GM12892 (cell line): Measurements from ENCODE around the gene IGF2BP1.
A peak's percentile ranks its signal among the peaks of the same experiment; 100 is the strongest.
"Not testable (repeated sequence)": the region's sequence is repeated elsewhere in the genome, so short reads cannot be mapped to it uniquely, and the experiment has no call there.

Source experiments
- DNase-seq: peaks from one replicate; pipeline ENCODE4 v3.0.0; 2011; ENCODE audit not compliant: insufficient read length
- FAIRE-seq: peaks from 2 replicates; lab custom pipeline; 2011; peaks lifted over from hg19 to GRCh38; lab: Jason Lieb, UNC
- POLR2A ChIP-seq: IDR thresholded peaks from 2 replicates; pipeline ENCODE4 v1.6.1; 2011; ENCODE audit warnings: low read depth, low read length, control low read depth
- POLR2AphosphoS5 ChIP-seq: IDR thresholded peaks from 2 replicates; pipeline ENCODE4 v1.6.1; 2011; ENCODE audit warnings: low read depth, low read length, control low read depth
- TAF1 ChIP-seq: IDR thresholded peaks from 2 replicates; pipeline ENCODE4 v1.6.1; 2011; ENCODE audit warnings: low read depth, mild to moderate bottlenecking, control low read depth, low read length, borderline replicate concordance

The IGF2BP1 gene

DNA sequence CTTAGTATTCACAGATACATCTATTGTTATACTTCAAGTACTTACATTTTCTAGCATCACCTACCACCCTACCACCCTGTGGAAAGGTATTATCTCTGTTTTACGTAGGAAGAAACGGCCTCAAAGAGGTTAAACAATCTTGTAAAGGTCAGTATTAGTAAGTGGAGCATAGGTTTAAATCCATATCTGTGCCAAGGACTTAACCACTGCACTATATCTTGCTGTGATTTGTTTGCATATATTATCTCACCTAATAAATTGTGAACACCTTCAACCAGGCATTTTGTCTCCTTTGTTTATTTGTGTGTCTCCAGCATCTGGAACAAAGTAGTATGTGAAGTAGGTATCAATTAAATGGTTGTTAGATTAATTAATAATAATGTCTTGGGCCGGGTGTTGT is 27.3 kb downstream of the IGF2BP1 start:
- no peak for FAIRE-seq

DNA sequence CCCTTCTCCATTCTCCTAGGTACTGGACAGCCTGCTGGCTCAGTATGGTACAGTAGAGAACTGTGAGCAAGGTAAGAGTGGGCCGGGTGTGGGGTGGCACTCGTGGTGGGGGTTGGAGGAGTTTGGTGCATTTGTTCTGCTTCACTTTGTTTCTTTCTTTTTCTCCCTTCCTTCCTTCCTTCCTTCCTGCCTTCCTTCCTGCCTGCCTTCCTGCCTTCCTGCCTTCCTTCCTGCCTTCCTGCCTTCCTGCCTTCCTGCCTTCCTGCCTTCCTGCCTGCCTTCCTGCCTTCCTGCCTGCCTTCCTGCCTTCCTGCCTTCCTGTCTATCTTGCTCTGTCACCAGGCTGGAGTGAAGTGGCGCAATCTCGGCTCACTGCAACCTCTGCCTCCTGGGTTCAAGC is 29.3 kb downstream of the IGF2BP1 start:
- DNase-seq, FAIRE-seq: not testable (repeated sequence)

More for the DNA sequence above, 27.3 kb downstream of the IGF2BP1 start:
- DNase-seq = no peak
- TF ChIP-seq POLR2A (no peak), POLR2AphosphoS5 (no peak), TAF1 (no peak)

DNA sequence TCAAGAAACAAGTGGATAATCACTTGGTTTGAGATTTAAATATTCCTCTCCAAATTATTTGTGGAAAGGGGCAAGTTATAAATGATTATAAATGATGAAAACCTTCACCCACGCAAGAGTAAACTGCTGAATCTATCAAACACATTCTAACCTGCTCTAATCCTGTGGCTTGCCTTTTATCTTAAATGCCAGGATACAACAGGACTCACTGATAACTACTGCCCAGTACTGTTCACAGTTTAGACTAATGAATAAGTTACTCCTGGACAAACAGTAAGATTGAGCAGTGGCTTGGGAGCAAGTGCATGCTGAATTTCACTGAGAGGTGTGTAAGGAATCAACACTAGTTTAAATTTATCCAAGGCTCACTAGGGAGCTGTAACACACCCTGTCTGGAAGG is 31.1 kb downstream of the IGF2BP1 start:
- TF ChIP-seq TAF1 (no peak), POLR2AphosphoS5 (no peak), POLR2A (no peak)
- DNase-seq (no peak), FAIRE-seq (no peak)

DNA sequence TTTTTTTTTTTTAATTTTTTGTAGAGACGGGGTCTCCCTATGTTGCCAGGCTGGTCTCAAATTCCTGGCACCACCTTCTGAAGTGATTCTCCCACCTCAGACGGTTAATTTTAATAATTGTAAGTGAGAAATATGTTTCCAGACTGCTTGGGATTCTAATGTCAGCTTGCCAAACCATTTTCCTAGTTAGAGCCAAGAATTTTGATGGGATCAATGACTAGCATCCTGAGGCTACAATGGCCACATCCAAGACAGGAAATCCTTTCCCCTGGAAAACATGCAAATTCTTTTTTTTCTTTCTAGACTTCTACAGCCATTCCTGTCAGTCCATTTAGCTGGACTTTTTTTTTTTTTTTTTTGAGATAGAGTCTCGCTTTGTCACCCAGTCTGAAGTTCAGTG is 32.6 kb downstream of the IGF2BP1 start:
- DNase-seq (no peak), FAIRE-seq (no peak)
- TF ChIP-seq POLR2A (no peak), TAF1 (no peak), POLR2AphosphoS5 (no peak)

DNA sequence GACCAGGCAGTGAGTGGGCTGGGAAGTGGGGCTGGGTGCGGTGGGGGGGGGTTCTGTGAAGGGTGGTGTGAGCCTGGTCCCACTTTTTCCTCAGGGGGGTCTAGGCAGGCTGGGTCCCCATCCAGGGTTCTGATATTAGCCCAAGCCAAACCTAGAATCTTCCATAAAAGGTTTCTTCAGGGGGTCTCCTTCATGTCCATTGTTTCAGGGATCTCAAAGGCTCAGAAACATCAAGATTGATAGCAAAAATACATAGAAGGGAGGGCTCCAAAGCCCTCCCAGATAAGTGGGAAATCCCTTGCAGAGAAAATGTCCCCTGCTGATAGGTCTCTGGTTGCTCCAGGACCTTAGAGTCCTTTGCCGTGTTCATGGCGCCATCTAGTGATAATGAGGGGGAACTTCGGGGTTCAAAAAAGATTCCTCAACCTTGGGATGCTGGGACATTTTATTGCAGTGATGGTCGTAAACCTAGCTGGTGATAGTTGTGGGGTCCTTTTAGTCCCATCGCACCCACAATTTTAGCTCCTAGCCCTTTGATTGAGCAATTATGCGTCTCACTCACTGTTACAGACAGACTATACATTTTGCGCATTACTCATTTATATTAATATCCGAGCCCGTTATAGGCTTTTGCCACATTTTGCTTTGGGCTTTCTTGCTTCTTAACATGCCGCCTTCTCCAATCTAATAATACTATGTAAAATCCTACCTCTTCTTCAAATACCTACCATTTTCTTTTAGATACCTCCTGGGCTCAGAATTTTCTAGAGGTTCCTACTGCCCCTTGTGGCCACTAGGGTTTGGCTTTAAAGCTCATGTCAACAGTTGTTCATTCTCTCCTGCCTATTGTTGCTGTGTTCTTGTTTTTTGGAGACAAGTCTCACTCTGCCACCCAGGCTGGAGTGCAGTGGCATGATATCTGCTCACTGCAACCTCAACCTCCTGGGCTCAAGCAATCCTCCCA is 35.1 kb downstream of the IGF2BP1 start:
- DNase-seq = peak; percentile 64
- FAIRE-seq = peak; percentile 81
- no peak for TF ChIP-seq POLR2AphosphoS5
- TF ChIP-seq POLR2A = no peak
- TF ChIP-seq TAF1 = no peak

DNA sequence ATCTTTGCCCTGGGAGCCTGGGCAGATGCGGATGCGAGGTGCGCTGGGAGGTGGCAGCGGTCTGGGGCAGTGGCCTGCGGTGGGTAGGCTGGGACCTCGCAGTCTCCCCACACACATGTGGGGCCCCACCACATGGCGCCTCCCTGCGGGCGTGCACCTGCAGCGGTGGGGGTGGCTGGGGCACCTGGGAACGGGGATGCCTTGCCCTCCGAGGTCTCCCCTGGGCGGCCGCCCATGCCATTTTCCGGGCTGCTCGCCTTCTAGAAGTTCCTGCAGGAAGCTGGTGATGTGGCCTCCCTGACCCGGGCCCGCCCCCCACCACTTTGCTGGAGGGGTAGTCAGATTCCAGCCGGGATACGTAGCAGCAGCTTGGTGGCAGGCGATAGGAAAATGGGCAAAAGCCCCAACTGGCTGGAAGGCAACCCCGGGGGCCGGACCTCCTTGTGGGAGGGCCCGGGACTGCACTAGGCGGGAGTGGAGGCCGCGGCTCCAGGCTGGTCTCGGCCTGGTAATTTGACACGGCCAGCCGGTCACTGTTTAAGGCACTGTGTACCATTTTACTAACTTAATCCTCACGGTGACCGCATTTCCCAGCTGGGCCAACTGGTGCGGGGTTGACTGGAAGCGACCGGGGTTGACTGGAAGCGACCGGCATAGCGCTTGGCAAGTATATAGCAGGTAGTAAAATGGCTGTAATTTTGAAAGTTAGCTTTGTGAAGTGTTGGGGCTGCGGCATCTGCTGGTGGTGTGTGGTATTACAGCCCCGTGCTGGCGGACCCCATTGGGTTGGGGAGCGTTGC is 38.5 kb downstream of the IGF2BP1 start:
- peak; percentile 49 for DNase-seq
- FAIRE-seq = no peak
- no peak for TF ChIP-seq POLR2AphosphoS5
- no peak for TF ChIP-seq POLR2A
- TF ChIP-seq TAF1 = no peak

DNA sequence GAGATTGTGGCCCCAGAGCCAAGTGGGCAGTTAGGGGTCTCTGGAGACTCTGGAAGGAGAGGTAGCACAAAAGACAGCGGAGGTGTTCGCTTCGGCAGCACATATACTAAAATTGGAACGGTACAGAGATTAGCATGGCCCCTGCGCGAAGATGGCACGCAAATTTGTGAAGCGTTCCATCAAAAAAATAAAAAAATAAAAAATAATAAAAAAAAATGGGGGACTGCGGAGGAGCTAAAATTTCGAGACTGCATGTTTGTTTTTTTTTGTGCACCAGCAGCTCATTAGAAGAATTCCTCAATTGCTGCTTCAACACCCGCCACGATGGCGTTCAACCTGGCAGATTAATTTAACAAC is 39.1 kb downstream of the IGF2BP1 start:
- FAIRE-seq (no peak), DNase-seq (no peak)
- TF ChIP-seq TAF1 (no peak), POLR2AphosphoS5 (no peak), POLR2A (no peak)

DNA sequence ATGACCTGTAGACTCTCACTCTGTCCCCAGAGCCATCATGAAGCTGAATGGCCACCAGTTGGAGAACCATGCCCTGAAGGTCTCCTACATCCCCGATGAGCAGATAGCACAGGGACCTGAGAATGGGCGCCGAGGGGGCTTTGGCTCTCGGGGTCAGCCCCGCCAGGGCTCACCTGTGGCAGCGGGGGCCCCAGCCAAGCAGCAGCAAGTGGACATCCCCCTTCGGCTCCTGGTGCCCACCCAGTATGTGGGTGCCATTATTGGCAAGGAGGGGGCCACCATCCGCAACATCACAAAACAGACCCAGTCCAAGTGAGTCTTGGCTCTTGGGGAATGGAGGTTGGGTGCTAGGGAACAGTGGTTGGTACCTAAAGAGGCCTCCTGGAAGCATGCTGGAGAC is 41.0 kb downstream of the IGF2BP1 start:
- FAIRE-seq (no peak), DNase-seq (no peak)
- no peak for TF ChIP-seq POLR2A
- TF ChIP-seq TAF1 = no peak
- TF ChIP-seq POLR2AphosphoS5 = no peak

DNA sequence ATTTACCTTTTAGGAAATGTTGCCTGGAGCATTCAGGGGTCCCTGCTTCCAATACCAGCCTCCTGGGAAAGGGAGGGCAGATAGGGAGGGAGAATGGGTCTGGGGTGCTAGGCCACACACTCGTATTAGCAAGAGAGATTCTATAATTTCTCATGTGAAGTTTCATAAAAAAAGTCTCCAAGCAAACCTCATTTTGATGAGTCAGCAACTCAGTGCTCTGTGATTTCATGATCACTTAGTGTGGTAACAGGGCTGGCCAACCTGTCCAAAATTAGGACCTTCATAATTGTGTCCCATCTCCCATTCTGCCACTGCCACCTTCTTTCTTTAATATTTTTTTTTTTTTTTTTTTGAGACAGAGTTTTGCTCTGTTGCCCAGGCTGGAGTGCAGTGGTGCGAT is 41.4 kb downstream of the IGF2BP1 start:
- no peak for DNase-seq
- TF ChIP-seq TAF1 (no peak), POLR2A (no peak), POLR2AphosphoS5 (no peak)
- no peak for FAIRE-seq

DNA sequence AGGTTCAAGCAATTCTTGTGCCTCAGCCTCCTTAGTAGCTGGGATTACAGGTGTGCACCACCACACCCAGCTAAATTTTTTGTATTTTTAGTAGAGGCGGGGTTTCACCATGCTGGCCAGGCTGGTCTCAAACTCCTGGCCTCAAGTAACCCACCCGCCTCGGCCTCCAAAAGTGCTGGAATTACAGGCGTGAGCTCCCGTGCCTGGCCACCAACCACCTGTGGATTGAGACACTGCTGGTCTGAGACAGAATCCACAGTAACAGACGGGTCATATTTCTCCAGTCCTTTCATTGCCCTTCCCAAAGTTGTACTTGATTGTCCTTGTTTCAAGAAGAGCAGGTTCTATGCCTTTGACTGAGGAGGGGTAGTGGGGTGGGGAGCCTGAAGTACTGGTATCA is 42.3 kb downstream of the IGF2BP1 start:
- DNase-seq, FAIRE-seq: not testable (repeated sequence)

DNA sequence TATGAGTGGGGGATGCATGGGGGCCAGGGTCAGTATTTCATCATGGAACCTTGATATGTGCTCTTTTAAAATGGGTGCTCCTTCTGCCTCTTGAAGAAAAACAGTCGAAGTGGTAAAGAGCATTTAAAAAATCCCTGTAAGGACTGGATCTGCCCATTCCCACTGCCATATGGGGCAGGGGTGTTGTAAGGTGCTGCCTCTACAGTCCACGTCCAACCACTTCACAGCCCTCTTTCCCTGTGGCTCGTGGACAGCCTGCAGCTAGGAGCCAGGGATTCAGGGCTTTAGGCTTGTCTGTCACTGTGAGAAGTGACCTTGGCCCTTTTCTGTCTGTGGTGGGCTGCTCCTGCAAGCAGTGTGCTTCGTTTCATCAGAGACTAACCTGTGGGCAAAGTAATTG is 44.3 kb downstream of the IGF2BP1 start:
- FAIRE-seq (no peak), DNase-seq (no peak)
- TF ChIP-seq POLR2AphosphoS5 (no peak), POLR2A (no peak), TAF1 (no peak)

DNA sequence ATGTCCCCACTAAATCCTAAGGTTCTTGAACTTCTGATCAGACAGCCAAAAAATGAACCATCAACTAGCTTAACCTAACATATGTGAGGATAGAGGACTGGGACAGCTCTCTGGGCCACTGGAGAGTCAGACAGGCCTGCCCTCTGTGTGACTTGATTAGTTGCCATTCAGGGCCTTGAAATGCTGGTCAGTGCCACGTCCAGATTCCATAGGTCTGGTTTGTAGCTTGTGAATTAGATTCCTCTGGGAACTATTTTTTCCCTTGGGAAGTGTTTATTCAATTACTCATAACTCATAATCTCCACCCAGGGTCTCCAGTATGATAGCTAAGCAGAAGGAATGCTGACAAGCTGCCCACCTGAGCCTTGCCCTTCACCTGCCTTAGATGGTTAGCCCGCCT is 48.2 kb downstream of the IGF2BP1 start:
- DNase-seq = no peak
- no peak for FAIRE-seq
- TF ChIP-seq POLR2A = no peak
- no peak for TF ChIP-seq POLR2AphosphoS5

DNA sequence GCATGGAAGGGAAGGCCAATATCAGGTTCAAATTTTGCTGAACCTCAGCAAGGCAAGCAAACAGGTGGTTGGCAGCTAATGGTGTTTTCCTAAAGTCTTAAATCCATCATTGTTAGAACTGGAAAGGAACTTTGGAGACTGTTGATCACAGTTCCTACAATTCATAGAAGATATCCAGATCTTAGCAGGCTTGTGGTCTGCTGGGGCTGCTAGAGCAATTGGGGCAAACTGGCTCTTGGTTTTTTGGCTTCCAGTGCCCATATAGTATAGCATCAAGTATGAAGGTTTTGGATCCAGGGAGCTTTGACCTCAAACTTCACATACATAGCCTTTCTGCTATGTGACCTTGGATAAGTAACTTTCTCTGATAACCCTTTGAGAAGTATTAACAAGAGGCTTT is 49.7 kb downstream of the IGF2BP1 start:
- FAIRE-seq (no peak), DNase-seq (no peak)
- TF ChIP-seq POLR2AphosphoS5 = no peak
- no peak for TF ChIP-seq POLR2A
- no peak for TF ChIP-seq TAF1

DNA sequence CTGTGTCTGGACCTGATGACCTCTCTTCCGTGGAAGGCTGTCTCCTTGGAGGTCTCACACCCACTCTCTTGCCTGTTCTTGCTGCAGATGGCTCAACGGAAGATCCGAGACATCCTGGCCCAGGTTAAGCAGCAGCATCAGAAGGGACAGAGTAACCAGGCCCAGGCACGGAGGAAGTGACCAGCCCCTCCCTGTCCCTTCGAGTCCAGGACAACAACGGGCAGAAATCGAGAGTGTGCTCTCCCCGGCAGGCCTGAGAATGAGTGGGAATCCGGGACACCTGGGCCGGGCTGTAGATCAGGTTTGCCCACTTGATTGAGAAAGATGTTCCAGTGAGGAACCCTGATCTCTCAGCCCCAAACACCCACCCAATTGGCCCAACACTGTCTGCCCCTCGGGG is 52.1 kb downstream of the IGF2BP1 start:
- no peak for FAIRE-seq
- no peak for TF ChIP-seq TAF1
- TF ChIP-seq POLR2A = no peak
- no peak for DNase-seq
